Stimulated activated effector memory CD8-positive, alpha-beta T cell treated with anti-CD3 and anti-CD28 coated beads, Interleukin-12 subunit alpha, Interleukin-12 subunit beta, amount 100 ng/mL, for 72 hours (primary cell): ENCODE results near the gene ATXN1.

Experiments used
- ATAC-seq: fragments of 150-1000 bp; cut with Tn5 transposase; 2 replicates; pipeline ENCODE4 v1.10.0; 2021
- DNase-seq, 2 donors: peaks; one replicate each; pipeline ENCODE4 v3.0.0; 2021 to 2022; ENCODE audit warnings: low spot score in 2 of 2
- H3K27ac Mint-ChIP-seq: one replicate; pipeline ENCODE4 v1.8.0; 2022; ENCODE audit warnings: mild to moderate bottlenecking, mixed read lengths
- H3K36me3 Mint-ChIP-seq: one replicate; pipeline ENCODE4 v1.8.0; 2022; ENCODE audit warnings: mild to moderate bottlenecking, mixed read lengths
- H3K4me1 Mint-ChIP-seq: one replicate; pipeline ENCODE4 v1.8.0; 2022; ENCODE audit warnings: mixed read lengths
- H3K4me3 Mint-ChIP-seq: one replicate; pipeline ENCODE4 v1.8.0; 2022; ENCODE audit warnings: mild to moderate bottlenecking, mixed read lengths
- H3K9me3 Mint-ChIP-seq: one replicate; pipeline ENCODE4 v1.8.0; 2022; ENCODE audit warnings: mixed read lengths

Gene ATXN1

GRCh38 chr6:16533721-16534136 is 227.5 kb downstream of the ATXN1 start:
- Mint-ChIP-seq H3K9me3 (peaks cover 3% of the 10 kb centered on the region), H3K27ac (peak overlapping the region; percentile 53)
- DNase-seq = no peak

GRCh38 chr6:16533210-16533609 is 228.1 kb downstream of the ATXN1 start:
- no peak for ATAC-seq
- Mint-ChIP-seq H3K4me3 (no peak overlapping the region), H3K27ac (peak overlapping the region; percentile 53)

More at GRCh38 chr6:16533721-16534136, 227.5 kb downstream of the ATXN1 start:
- peaks cover 41% of the 10 kb centered on the region for H3K4me1 Mint-ChIP-seq
- H3K36me3 Mint-ChIP-seq = peaks cover 21% of the 10 kb centered on the region
- H3K4me3 Mint-ChIP-seq = no peak overlapping the region
- peak; percentile 97 for ATAC-seq

GRCh38 chr6:16527691-16528090 is 233.6 kb downstream of the ATXN1 start:
- Mint-ChIP-seq H3K9me3 (no peaks in the 10 kb centered on the region), H3K4me3 (no peak overlapping the region), H3K4me1 (peaks cover 52% of the 10 kb centered on the region), H3K36me3 (peaks cover 35% of the 10 kb centered on the region), H3K27ac (no peak overlapping the region)
- ATAC-seq (no peak), DNase-seq (no peak)

More at GRCh38 chr6:16533210-16533609, 228.1 kb downstream of the ATXN1 start:
- no peak for DNase-seq
- Mint-ChIP-seq H3K9me3 (peaks cover 3% of the 10 kb centered on the region), H3K4me1 (peaks cover 39% of the 10 kb centered on the region), H3K36me3 (peaks cover 25% of the 10 kb centered on the region)

- DNase-seq = no peak
- no peaks in the 10 kb centered on the region for H3K9me3 Mint-ChIP-seq
- H3K4me1 Mint-ChIP-seq = peaks cover 58% of the 10 kb centered on the region
- H3K4me3 Mint-ChIP-seq = no peak overlapping the region
- peak; percentile 97 for ATAC-seq
- H3K27ac Mint-ChIP-seq = peak overlapping the region; percentile 13
- H3K36me3 Mint-ChIP-seq = peaks cover 52% of the 10 kb centered on the region
Observed at GRCh38 chr6:16524380-16524707, 236.9 kb downstream of the ATXN1 start.

GRCh38 chr6:16523606-16524379 is 237.5 kb downstream of the ATXN1 start:
- no peaks in the 10 kb centered on the region for H3K9me3 Mint-ChIP-seq
- H3K4me1 Mint-ChIP-seq = peaks cover 64% of the 10 kb centered on the region
- peak overlapping the region; percentile 13 for H3K27ac Mint-ChIP-seq
- DNase-seq (no peak), ATAC-seq (peak; percentile 22)
- no peak overlapping the region for H3K4me3 Mint-ChIP-seq
- peaks cover 48% of the 10 kb centered on the region for H3K36me3 Mint-ChIP-seq

GRCh38 chr6:16522937-16523336 is 238.3 kb downstream of the ATXN1 start:
- no peak overlapping the region for H3K4me3 Mint-ChIP-seq
- DNase-seq (no peak), ATAC-seq (no peak)
- peaks cover 42% of the 10 kb centered on the region for H3K36me3 Mint-ChIP-seq
- no peaks in the 10 kb centered on the region for H3K9me3 Mint-ChIP-seq
- H3K4me1 Mint-ChIP-seq = peaks cover 72% of the 10 kb centered on the region
- no peak overlapping the region for H3K27ac Mint-ChIP-seq

GRCh38 chr6:16521528-16521927 is 239.7 kb downstream of the ATXN1 start:
- Mint-ChIP-seq H3K27ac (no peak overlapping the region), H3K4me3 (no peak overlapping the region), H3K4me1 (peaks cover 78% of the 10 kb centered on the region), H3K9me3 (no peaks in the 10 kb centered on the region), H3K36me3 (peaks cover 47% of the 10 kb centered on the region)
- no peak for DNase-seq
- no peak for ATAC-seq

GRCh38 chr6:16519265-16520242 is 241.7 kb downstream of the ATXN1 start:
- no peak for DNase-seq
- H3K36me3 Mint-ChIP-seq = peaks cover 46% of the 10 kb centered on the region
- H3K4me3 Mint-ChIP-seq = no peak overlapping the region
- no peaks in the 10 kb centered on the region for H3K9me3 Mint-ChIP-seq
- no peak for ATAC-seq
- peak overlapping the region; percentile 50 for H3K27ac Mint-ChIP-seq
- H3K4me1 Mint-ChIP-seq = peaks cover 75% of the 10 kb centered on the region

- peak overlapping the region; percentile 50 for H3K27ac Mint-ChIP-seq
- peaks cover 75% of the 10 kb centered on the region for H3K4me1 Mint-ChIP-seq
- no peaks in the 10 kb centered on the region for H3K9me3 Mint-ChIP-seq
- DNase-seq = no peak
- no peak overlapping the region for H3K4me3 Mint-ChIP-seq
- peaks cover 56% of the 10 kb centered on the region for H3K36me3 Mint-ChIP-seq
- no peak for ATAC-seq
Observed at GRCh38 chr6:16518265-16518664, 243.0 kb downstream of the ATXN1 start.

- Mint-ChIP-seq H3K4me1 (peaks cover 86% of the 10 kb centered on the region), H3K4me3 (no peak overlapping the region), H3K27ac (no peak overlapping the region), H3K9me3 (no peaks in the 10 kb centered on the region), H3K36me3 (peaks cover 31% of the 10 kb centered on the region)
- peak; percentile 60 for ATAC-seq
- no peak for DNase-seq
Observed at GRCh38 chr6:16514249-16514648, 247.0 kb downstream of the ATXN1 start.

GRCh38 chr6:16512544-16513290 is 248.5 kb downstream of the ATXN1 start:
- peaks cover 31% of the 10 kb centered on the region for H3K36me3 Mint-ChIP-seq
- no peaks in the 10 kb centered on the region for H3K9me3 Mint-ChIP-seq
- peak; percentile 75 for ATAC-seq
- peak overlapping the region; percentile 15 for H3K4me3 Mint-ChIP-seq
- peaks cover 76% of the 10 kb centered on the region for H3K4me1 Mint-ChIP-seq
- peak overlapping the region; percentile 58 for H3K27ac Mint-ChIP-seq
- no peak for DNase-seq

- H3K27ac Mint-ChIP-seq = peak overlapping the region; percentile 58
- H3K36me3 Mint-ChIP-seq = peaks cover 29% of the 10 kb centered on the region
- H3K4me3 Mint-ChIP-seq = peak overlapping the region; percentile 15
- H3K4me1 Mint-ChIP-seq = peaks cover 68% of the 10 kb centered on the region
- ATAC-seq = peak; percentile 60
- DNase-seq = no peak
- no peaks in the 10 kb centered on the region for H3K9me3 Mint-ChIP-seq
Observed at GRCh38 chr6:16511723-16512489, 249.4 kb downstream of the ATXN1 start.

- H3K4me3 Mint-ChIP-seq = peak overlapping the region; percentile 15
- ATAC-seq (peak; percentile 72), DNase-seq (no peak)
- H3K4me1 Mint-ChIP-seq = peaks cover 71% of the 10 kb centered on the region
- H3K9me3 Mint-ChIP-seq = no peaks in the 10 kb centered on the region
- H3K36me3 Mint-ChIP-seq = peaks cover 25% of the 10 kb centered on the region
- H3K27ac Mint-ChIP-seq = peak overlapping the region; percentile 58
Observed at GRCh38 chr6:16511040-16511660, 250.1 kb downstream of the ATXN1 start.

- Mint-ChIP-seq H3K27ac (no peak overlapping the region), H3K36me3 (peaks cover 22% of the 10 kb centered on the region), H3K4me1 (peaks cover 75% of the 10 kb centered on the region), H3K4me3 (no peak overlapping the region), H3K9me3 (no peaks in the 10 kb centered on the region)
- DNase-seq = no peak
- no peak for ATAC-seq
Observed at GRCh38 chr6:16510245-16510644, 251.0 kb downstream of the ATXN1 start.
